Superior temporal gyrus (tissue), 1 donor: ENCODE measurements around the gene MIPOL1.
"Not testable (repeated sequence)": the region's sequence is repeated elsewhere in the genome, so short reads cannot be mapped to it uniquely, and the experiment has no call there.

Experiments used
- DNase-seq: peaks from one replicate; pipeline ENCODE4 v3.0.0-alpha.2; 2016; ENCODE audit errors: extremely low spot score

Gene MIPOL1

DNA sequence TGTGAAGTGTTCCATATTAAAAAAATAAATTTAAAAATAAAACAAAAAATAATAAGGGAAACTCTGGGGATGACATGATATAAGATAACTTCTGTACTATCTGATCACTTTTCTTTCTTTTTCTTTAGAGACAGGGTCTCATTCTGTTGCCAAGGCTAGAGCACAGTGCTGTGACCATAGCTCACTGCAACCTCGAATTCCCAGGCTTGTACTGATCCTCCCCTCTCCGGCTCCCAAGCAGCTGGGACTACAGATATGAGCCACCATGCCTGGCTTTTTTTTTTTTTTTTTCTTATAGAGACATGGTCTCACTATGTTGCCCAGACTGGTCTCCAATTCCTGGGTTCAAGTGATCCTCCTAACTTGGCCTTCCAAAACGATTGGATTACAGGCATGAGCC lies 10.4 kb upstream of the MIPOL1 start:
- no peak for DNase-seq

DNA sequence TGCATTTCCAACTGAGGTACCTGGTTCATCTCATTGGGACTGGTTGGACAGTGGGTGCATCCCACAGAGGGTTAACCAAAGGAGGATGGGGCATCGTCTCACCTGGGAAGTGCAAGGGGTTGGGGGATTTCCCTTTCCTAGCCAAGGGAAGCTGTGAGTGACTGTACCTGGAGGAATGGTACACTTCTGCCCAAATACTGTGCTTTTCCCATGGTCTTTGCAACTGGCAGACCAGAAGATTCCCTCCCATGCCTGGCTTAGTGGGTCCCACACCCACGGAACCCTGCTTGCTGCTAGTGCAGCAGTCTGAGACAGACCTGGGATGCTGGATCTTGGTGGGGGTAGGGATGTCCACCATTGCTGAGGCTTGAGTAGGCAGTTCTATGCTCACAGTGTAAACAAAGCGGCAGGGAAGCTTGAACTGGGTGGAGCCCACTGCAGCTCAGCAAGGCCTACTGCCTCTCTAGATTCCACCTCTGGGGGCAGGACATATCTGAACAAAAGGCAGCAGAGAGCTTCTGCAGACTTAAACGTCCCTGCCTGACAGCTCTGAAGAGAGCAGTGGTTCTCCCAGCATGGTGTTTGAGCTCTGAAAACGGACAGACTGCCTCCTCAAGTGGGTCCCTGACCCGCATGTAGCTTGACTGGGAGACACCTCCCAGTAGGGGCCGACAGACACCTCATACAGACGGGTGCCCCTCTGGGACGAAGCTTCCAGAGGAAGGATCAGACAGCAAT lies 9.7 kb upstream of the MIPOL1 start:
- DNase-seq = not testable (repeated sequence)

DNA sequence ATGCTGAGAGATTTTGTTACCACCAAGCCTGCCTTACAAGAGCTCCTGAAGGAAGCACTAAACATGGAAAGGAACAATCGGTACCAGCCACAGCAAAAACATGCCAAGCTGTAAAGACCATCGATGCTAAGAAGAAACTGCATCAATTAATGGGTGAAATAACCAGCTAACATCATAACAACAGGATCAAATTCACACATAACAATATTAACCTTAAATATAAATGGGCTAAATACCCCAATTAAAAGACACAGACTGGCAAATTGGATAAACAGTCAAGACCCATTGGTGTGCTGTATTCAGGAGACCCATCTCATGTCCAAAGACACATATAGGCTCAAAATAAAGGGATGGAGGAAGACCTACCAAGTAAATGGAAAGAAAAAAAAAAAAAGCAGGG lies 8.0 kb upstream of the MIPOL1 start:
- not testable (repeated sequence) for DNase-seq

DNA sequence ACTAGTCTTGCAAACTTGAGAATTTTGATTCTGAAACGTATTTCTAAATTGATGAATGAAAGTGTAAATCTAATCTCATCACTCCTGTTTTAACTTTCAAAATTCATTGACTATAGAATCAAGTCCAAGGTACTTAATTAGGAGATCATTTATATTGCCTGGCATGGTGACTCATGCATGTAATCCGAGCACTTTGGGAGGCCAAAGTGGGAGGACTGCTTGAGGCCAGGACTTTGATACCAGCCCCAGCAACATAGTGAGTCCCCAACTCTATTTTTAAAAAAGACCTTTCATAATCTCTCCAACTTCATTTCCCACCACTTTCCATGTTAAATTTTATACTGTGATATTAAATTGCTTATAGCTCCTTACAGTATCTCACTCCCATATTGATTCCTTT lies 3.0 kb upstream of the MIPOL1 start:
- no peak for DNase-seq

DNA sequence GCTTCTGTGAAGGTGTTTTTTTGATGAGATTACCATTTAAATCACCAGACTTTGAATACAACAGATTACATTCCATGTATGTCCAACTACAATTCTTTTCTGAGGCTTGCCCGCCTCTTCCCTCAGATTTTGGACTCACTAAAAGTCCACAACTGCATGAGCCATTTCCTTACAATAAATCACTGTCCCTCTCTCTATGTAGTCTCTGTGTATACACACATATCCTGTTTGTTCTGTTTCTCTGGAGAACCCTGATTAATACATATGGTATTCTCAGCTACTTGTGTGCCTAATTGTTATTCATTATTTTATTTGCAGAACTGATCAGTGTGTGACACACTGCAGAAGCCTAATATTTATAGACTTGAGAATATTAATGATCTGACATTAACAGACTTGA lies 2.4 kb upstream of the MIPOL1 start:
- no peak for DNase-seq

DNA sequence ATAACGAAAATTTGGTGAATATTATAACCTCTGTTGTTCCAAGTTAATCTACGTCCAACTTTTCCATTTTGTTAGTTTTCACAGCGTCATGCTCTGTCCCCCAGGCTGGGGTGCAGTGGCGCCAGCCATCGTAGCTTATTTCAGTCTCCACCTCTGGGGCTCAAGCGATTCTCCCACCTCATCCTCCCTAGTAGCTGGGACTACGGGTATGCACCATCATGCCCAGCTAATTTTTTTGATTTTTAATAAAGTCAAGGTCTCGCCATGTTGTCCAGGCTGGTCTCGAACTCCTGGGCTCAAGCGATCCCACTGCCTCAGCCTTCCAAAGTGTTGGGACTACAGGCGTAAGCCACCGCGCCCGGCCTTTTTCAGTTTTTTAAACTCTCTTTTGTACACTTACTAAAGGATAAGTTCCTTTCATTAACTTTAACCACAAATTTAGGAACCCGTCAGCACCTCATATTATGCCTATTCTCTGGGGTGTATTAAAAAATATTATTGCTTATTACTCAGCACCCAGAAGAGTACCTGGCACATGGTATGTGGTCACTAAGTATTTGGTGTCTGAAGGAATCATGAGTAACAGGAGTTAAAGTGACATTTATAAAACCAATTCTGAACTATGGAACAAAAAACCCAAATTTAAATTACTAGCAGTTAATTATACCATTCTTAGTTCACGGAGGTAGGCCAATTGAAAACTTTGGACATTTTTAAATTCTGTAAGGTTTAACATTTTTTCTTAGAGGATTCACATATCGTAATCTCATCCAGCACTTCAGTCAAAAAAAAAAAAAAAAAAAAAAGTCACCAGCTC lies 925 bp upstream of the MIPOL1 start:
- no peak for DNase-seq

DNA sequence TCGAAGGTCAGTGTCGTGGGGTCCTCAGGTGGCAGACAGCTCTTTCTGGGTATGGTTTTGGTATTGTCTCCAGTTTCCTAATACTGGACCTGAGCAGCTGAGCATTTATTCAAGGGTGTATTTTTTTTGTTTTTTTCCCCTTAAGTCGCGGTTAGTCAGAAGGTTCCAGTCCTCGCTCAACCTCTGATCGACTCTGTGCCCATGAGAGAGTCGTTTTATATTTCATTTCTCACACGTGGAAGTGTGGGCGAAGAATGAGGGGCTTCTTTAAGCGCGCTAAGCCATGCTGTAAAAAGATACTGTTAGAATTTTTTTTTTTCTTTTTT lies 499 bp downstream of the MIPOL1 start:
- no peak for DNase-seq

DNA sequence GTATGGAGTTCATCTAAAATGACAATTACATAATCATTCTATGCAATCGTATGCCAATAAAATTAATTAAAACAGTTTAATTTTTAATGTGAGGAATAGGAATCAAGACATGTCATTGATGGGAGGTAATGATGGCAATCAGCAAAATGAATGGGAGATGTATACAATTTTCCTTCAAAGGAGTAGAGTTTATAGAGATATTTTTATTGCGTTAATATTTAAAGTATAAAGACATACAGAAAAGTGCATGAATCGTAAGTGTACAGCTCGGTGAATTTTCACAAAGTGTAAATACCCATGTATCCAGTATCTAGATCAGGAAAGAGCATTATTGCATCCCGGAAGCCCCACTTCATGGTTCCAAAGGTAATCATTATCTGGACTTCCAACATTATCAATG lies 1.2 kb downstream of the MIPOL1 start:
- no peak for DNase-seq

DNA sequence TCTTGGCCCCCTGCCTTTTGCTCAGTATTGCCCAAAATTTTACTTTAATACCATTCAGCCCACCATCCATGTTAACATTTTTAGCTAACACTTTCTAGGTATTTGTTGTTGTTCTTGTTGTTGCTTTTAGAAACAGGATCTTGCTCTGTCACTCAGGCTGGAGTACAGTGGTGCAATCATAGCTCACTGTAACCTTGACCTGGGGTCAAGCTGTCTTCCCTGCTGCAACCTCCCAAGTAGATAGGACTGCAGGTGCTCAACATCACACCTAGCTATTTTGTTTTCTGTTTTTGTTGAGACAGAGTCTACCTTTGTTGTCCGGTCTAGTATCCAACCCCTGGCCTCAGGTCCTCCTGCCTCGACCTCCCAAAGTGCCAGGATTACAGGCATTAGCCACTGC lies 4.0 kb downstream of the MIPOL1 start:
- DNase-seq = no peak

DNA sequence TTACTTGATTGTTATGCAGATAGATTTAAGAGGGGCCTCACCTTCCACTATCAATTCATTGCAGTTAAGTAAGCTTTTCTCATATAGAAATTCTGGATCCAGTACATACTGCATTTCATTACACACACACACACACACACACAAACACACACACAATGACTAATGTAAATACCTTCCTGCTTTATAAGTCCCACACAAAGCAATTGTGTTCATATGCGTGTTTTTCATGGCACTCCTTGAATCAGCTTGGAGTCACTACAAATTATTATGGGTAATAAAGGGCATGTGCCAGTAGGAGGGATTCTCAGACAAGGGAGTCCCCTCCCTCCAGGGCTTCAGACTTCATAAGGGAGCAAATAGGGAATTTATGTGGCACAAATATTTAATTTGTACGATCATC lies 4.5 kb downstream of the MIPOL1 start:
- DNase-seq = no peak

DNA sequence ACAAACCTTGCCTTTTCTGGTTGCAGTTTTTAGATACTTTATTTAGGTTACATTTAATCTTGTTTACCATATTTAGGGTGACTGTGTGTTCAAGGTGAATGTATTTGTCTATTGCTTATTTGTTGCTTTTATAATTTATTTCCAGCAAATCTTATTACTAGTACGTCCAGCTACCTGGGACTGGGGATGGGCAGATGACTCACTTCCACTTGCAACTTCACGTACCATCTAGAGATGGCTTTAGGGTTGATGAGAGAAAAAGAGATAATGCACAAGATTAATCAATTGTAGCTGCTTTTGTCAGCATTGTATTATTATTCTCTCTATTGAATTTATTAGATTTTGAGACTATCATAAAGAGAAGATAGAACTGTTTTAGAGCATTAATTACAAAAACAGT lies 5.1 kb downstream of the MIPOL1 start:
- no peak for DNase-seq

DNA sequence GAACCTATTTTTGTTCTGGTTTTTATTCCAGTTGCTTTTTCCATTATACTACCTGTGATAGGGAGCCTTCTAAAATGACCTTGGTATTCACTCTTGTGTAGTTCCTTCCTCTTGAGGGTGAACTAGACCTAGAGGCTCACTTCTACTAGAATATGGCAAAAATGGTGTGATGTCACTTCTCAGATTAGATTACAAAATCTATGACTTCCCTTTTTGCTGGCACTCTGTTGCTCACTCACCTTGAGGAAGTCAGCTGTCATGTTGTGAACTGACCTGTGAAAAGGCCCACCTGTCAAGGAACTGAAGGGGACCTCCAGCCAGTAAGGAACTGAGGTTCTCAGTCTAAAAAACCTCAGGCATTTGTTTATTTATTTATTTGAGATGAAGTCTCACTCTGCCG lies 5.7 kb downstream of the MIPOL1 start:
- DNase-seq = no peak

DNA sequence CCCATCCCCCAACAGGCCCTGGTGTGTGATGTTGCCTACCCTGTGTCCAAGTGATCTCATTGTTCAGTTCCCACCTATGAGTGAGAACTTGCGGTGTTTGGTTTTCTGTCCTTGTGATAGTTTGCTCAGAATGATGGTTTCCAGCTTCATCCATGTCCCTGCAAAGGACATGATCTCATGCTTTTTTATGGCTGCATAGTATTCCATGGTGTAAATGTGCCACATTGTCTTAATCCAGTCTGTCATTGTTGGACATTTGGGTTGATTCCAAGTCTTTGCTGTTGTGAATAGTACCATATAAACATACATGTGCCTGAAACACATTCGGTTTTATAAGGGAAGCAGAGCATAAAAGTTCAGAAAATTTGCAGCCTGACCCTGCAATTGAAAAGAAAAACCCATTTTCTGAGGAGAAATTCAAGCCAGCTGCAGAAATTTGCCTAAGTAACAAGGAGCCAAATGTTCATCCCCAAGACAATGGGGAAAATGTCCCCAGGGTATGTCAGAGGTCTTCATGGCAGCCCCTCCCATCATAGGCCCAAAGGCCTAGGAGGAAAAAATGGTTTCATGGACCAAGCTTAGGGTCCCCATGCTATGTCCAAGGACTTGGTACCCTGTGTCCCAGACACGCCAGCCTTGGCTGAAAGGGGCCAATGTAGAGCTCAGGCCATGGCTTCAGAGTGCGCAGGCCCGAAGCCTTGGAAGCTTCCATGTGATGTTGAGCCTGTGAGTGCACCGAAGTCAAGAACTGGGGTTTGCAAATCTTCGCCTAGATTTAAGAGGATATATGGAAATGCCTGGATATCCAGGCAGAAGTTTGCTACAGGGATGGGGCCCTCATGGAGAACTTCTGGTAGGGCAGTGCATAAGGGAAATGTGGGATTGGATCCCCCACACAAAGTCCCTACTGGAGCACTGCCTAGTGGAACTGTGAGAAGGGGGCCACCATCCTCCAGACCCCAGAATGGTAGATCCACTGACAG lies 8.2 kb downstream of the MIPOL1 start:
- not testable (repeated sequence) for DNase-seq

DNA sequence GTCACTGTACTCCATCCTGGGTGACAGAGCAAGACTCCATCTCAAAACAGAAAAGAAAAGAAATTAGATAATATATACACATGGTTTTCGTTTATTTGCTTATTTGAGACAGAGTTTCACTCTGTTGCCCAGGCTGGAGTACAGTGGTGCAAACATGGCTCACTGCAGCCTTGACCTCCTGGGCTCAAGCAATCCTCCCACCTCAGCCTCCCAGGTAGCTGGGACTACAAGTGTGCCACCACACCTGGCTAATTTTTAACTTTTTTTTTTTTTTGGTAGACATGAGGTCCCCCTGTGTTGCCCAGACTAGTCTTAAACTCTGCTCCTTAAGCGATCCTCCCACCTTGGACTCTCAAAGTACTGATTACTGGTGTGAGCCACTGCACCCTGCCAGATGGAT lies 11.9 kb downstream of the MIPOL1 start:
- DNase-seq = not testable (repeated sequence)

DNA sequence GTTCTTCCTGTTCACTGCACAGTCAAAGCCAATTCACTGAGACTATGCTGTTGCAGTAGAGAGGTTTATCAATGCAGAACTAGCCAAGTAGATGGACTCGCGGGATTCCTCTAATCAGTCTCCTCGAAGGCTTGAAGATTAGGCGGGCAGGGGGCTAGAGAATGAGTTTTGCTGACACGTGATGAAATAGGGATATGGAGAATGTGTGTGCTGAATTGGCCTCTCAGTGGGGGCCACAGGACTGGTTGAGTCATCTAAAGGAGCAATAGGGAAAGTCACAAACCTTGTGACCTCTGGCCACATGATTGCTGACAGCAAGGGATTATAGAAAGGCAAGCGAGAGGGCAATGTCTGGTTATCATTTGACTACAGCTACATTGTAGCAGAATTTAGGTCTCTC lies 12.7 kb downstream of the MIPOL1 start:
- no peak for DNase-seq

DNA sequence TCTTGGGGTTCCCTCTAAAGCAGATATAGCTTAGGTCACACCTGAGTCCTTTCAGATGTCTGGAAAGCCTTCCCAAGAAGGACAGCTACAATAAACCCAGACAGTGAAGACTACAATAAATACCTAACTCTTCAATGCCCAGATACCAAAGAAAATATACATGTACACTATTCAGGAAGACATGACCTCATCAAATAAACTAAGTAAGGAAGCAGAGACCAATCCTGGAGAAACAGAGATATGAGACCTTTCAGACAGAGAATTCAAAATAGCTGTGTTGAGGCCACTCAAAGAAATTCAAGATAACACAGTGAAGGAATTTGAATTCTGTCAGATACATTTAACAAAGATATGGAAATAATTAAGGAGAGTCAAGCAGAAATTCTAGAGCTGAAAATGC lies 15.3 kb downstream of the MIPOL1 start:
- no peak for DNase-seq

DNA sequence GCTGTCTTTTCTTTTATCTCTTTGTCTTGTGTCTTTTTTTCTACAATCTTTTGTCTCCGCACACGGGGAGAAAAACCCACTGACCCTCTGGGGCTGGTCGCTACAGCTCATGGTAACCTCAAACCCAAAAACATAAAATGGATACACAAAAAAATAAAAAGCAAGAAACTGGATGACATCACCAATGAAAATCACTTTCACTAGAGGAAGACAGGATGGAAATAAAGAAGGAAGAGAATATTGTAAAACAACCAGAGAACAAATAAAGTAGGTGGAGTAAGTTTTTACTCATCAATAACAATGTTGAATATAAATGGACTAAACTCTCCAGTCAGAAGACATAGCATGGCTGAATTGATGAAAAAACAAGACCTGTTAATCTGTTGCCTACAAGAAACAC lies 17.6 kb downstream of the MIPOL1 start:
- DNase-seq = no peak

DNA sequence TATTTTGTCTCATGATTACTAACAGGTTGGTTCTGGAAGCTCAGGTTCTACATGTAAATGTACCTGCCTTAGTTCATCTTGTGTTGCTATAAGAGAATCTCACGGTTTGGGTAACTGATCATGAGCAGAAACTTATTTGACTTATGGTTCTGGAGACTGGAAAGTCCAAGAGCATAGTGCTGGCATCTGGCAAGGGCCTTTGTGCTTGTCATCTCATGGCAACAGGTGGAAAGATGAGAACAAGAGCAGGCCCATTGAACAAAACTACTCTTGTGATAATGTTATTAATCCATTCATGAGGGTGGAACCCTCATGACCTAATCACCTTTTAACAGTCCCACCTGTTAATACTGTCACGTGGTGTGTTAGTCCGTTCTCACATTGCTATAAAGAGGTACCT lies 23.3 kb downstream of the MIPOL1 start:
- DNase-seq = no peak

DNA sequence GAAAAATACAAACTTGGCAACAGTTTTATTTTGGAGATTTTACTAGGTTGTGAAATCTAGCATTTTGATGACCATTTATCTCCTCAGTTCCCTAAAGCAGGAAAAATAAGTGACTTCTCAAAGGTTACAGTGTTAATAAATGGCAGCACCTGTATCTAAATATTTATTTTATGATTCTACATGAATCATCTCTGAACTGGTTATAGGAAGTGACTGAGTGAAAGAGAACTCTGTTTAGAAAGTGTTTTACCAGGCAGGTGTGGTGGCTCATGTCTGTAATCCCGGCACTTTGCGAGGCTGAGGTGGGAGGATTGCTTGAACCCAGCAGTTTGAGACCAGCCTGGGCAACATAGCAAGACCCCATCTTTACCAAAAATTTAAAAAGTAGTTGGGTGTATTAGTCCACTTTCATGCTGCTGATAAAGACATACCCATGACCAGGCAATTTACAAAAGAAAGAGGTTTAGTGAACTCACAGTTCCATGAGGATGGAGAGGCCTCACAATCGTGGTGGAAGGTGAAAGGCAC lies 26.3 kb downstream of the MIPOL1 start:
- no peak for DNase-seq

DNA sequence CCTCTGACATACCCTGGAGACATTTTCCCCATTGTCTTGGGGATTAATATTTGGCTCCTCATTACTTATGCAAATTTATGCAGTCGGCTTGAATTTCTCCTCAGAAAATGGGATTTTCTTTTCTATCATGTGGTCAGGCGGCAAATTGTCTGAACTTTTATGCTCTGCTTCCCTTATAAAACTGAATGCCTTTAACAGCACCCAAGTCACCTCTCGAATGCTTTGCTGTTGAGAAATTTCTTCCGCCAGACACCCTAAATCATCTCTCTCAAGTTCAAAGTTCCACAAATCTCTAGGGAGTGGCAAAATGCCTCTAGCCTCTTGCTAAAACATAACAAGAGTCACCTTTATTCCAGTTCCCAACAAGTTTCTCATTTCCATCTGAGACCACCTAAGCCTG lies 27.9 kb downstream of the MIPOL1 start:
- not testable (repeated sequence) for DNase-seq

DNA sequence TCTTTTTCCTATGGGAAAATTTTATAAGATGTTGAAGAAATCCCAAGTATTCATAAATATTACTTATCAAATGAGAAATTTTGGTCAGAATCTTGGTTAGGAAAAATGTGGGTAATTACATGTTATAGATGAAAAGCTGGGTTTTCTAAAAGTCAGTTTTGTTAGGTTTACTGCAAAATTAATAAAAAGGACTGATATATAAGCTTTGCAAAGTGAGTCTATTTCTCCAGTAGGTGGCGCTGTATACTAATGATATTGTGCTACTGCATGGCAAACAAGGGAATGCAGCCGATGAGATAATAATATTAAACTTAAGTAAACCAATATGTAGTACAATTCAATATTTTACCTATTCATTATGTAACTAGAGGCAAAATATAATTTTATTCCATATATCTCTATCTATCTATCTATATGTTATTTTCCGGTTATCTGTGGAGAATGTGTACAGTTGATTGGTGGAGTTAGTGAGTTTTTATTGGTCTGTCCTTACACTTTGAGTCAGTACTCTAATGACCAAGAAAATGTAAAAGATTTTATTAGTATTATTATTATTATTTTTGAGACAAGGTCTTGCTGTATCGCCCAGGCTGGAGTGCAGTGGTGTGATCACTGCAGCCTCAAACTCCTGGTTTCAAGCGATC lies 32.9 kb downstream of the MIPOL1 start:
- DNase-seq = peak; percentile 92
